GM23248 (cell line): ENCODE measurements around the gene STAB2.

Source experiments
- EZH2 ChIP-seq: fragments of 200-600 bp; sonication (generic); IDR thresholded peaks from 2 replicates; pipeline ENCODE4 v1.6.1; 2018; ENCODE audit warnings: antibody characterized with exemption, mild to moderate bottlenecking; ENCODE audit not compliant: insufficient read depth, poor library complexity, severe bottlenecking
- EZH2phosphoT487 ChIP-seq: fragments of 200-600 bp; sonication (generic); IDR thresholded peaks from 2 replicates; pipeline ENCODE4 v1.6.1; 2018; ENCODE audit warnings: antibody characterized with exemption, moderate library complexity, mild to moderate bottlenecking, low read depth; ENCODE audit not compliant: insufficient read depth

- TF ChIP-seq EZH2phosphoT487, result no peak
- no peak for TF ChIP-seq EZH2
Observed at GRCh38 chr12:103772367-103773108, 185.5 kb downstream of the STAB2 start.
